B cell (primary cell): Measurements from ENCODE around the gene WBP1. TPM values are rescaled to one million over a fixed set of nuclear protein-coding genes. Genes with fewer than 3 reads are reported as not detected.

Experiments used
- ATAC-seq: fragments of 200-7000 bp; cut with Tn5 transposase; one replicate; pipeline ENCODE4 v1.10.0; 2021; ENCODE audit warnings: low read depth, mild to moderate bottlenecking, moderate number of reproducible peaks, moderate library complexity
- CTCF ChIA-PET: fragments of 350-600 bp; sonication (Branson Sonifier 250); formaldehyde crosslinking; loops from one replicate; lab custom pipeline; 2021; ENCODE audit warnings: antibody characterized with exemption, inconsistent platforms; lab: Charles Lee
- POLR2A ChIA-PET: fragments of 350-600 bp; sonication (Branson Sonifier 250); formaldehyde crosslinking; loops from one replicate; lab custom pipeline; 2021; ENCODE audit warnings: antibody characterized with exemption; lab: Charles Lee
- DNase-seq: peaks from one replicate; pipeline ENCODE4 v3.0.0; 2013
- H2AFZ ChIP-seq: 2 replicates; pipeline ENCODE4 v1.6.1; 2012; ENCODE audit warnings: mild to moderate bottlenecking, low read depth, low read length; ENCODE audit not compliant: insufficient read depth, poor library complexity, severe bottlenecking
- H3K27ac ChIP-seq, 2 donors: 1 replicate in 1 of 2; 2 replicates in 1 of 2; pipeline ENCODE4 v1.5.1; 2012 to 2013; ENCODE audit warnings: low read length in 2 of 2, mild to moderate bottlenecking in 2 of 2, moderate library complexity in 1 of 2
- H3K27me3 ChIP-seq, 4 experiments: fragments of 200-600 bp in 1 of 4; sonication (generic) in 1 of 4; replicated peaks in 1 of 4; 1 replicate in 2 of 4; 2 replicates in 2 of 4; pipeline versions ENCODE4 v1.6.1 to v1.7.0; 2013 to 2016; ENCODE audit warnings: low read length in 3 of 4, mild to moderate bottlenecking in 2 of 4, mixed read lengths in 1 of 4, moderate library complexity in 1 of 4; ENCODE audit not compliant: insufficient read depth in 4 of 4, control insufficient read depth in 3 of 4; ENCODE audit errors: control extremely low read depth in 1 of 4
- H3K36me3 ChIP-seq, 2 experiments: replicated peaks in 1 of 2; 1 replicate in 1 of 2; 2 replicates in 1 of 2; pipeline versions ENCODE4 v1.6.1 to v1.7.1; 2013; ENCODE audit warnings: low read length in 1 of 2; ENCODE audit not compliant: insufficient read depth in 2 of 2, control insufficient read depth in 1 of 2; ENCODE audit errors: control extremely low read depth in 1 of 2, extremely low read depth in 1 of 2
- H3K4me1 ChIP-seq, 2 donors: fragments of 200-600 bp in 1 of 2; sonication (generic) in 1 of 2; 1 replicate in 1 of 2; 2 replicates in 1 of 2; pipeline versions ENCODE4 v1.5.1 to v1.6.1; 2013 to 2017; ENCODE audit warnings: low read length in 2 of 2; ENCODE audit not compliant: control insufficient read depth in 2 of 2, insufficient read depth in 2 of 2
- H3K4me2 ChIP-seq: replicated peaks from 2 replicates; pipeline ENCODE3; 2012; ENCODE audit warnings: mild to moderate bottlenecking, low read depth, low read length; ENCODE audit not compliant: poor library complexity, severe bottlenecking
- H3K4me3 ChIP-seq, 5 experiments: fragments of 200-600 bp in 1 of 5; sonication (generic) in 1 of 5; 1 replicate in 3 of 5; 2 replicates in 2 of 5; pipeline versions ENCODE4 v1.5.1 to v1.7.0; 2011 to 2016; ENCODE audit warnings: low read length in 4 of 5, mild to moderate bottlenecking in 4 of 5, low read depth in 2 of 5, control low read depth in 1 of 5, moderate library complexity in 1 of 5; ENCODE audit not compliant: insufficient read depth in 1 of 5; ENCODE audit errors: control extremely low read depth in 1 of 5, extremely low read depth in 1 of 5
- H3K79me2 ChIP-seq: fragments of 200-600 bp; sonication (generic); one replicate; pipeline ENCODE4 v1.6.0; 2016; ENCODE audit warnings: low read length; ENCODE audit not compliant: control insufficient read depth, insufficient read depth
- H3K9ac ChIP-seq: fragments of 200-600 bp; sonication (generic); 2 replicates; pipeline ENCODE4 v1.6.1; 2017; ENCODE audit warnings: mild to moderate bottlenecking, low read length, moderate library complexity
- H3K9me3 ChIP-seq, 3 donors: one replicate each; pipeline versions ENCODE4 v1.6.1 to v1.7.1; 2013; ENCODE audit warnings: low read length in 2 of 3; ENCODE audit not compliant: control insufficient read depth in 2 of 3, insufficient read depth in 1 of 3; ENCODE audit errors: control extremely low read depth in 1 of 3
- H4K20me1 ChIP-seq: 2 replicates; pipeline ENCODE4 v1.6.0; 2012; ENCODE audit warnings: mild to moderate bottlenecking, low read length; ENCODE audit not compliant: insufficient read depth, control insufficient read depth, poor library complexity, severe bottlenecking
- H3K27ac Mint-ChIP-seq: one replicate; pipeline ENCODE4 v1.8.0; 2021; ENCODE audit warnings: mixed read lengths
- H3K27me3 Mint-ChIP-seq: one replicate; pipeline ENCODE4 v1.8.0; 2021; ENCODE audit warnings: mixed read lengths
- H3K4me1 Mint-ChIP-seq: one replicate; pipeline ENCODE4 v1.8.0; 2021; ENCODE audit warnings: mixed read lengths
- H3K4me3 Mint-ChIP-seq: one replicate; pipeline ENCODE4 v1.8.0; 2021; ENCODE audit warnings: mixed read lengths
- H3K9me3 Mint-ChIP-seq: one replicate; pipeline ENCODE4 v1.8.0; 2022; ENCODE audit warnings: mixed read lengths; ENCODE audit not compliant: insufficient read depth
- CTCF ChIP-seq: fragments of 200-600 bp; IDR thresholded peaks from one replicate; pipeline ENCODE4 v1.8.0; 2022; ENCODE audit warnings: antibody characterized with exemption, mild to moderate bottlenecking
- EZH2 ChIP-seq: IDR thresholded peaks from 2 replicates; pipeline ENCODE4 v1.6.1; 2012; ENCODE audit warnings: borderline replicate concordance, low read depth, mild to moderate bottlenecking, moderate library complexity, low read length; ENCODE audit not compliant: insufficient read depth, poor library complexity, severe bottlenecking
- WGBS: methylation state at CpG from one replicate; pipeline ENCODE4 v1.1.5; 2013; ENCODE audit warnings: missing lambda C conversion rate; ENCODE audit not compliant: insufficient coverage; 5-methylcytosine and 5-hydroxymethylcytosine counted together
- intact Hi-C: fragments of 100-400 bp; cut with micrococcal nuclease; formaldehyde crosslinking; loops from one replicate; pipeline ENCODE4 v1.10.0; 2022
- polyA plus RNA-seq: library from polyadenylated mRNA; depleted of rRNA; stranded (reverse); fragments of >200 nt; gene quantifications from 2 replicates; pipeline ENCODE4 v1.2.3, GENCODE V29; 2012
- total RNA-seq, 2 donors: library from RNA; stranded (reverse); fragments of 120-200 nt in 1 of 2; gene quantifications; 1 replicate in 1 of 2; 2 replicates in 1 of 2; pipeline versions ENCODE4 v1.2.3 to v1.2.4, GENCODE V29; 2013 to 2022

The WBP1 gene
- total and polyA plus RNA-seq, 2 donors (not counting 1 experiment from before 2014, with no cell fraction given), result 98.4 to 207 TPM

- Histone ChIP-seq H3K9me3 (peaks cover 0 to 31% (median 0%) of the 10 kb centered on the region in 3 donors), H3K79me2 (peaks cover 8% of the 10 kb centered on the region), H3K4me3 (peak overlapping the region in 4 of 5 experiments; percentile 46 to 67 (median 54)), H3K4me1 (peaks cover 60 to 62% of the 10 kb centered on the region in 2 donors), H3K9ac (peak overlapping the region; percentile 67), H3K36me3 (peaks cover 0 to 10% of the 10 kb centered on the region in 2 experiments), H2AFZ (peak overlapping the region; percentile 73), H4K20me1 (no peaks in the 10 kb centered on the region), H3K27ac (no peak overlapping the region), H3K4me2 (peak overlapping the region; percentile 94), H3K27me3 (peaks cover 0 to 87% (median 37%) of the 10 kb centered on the region in 4 experiments)
- DNase-seq (no peak), ATAC-seq (no peak)
- peak overlapping the region; percentile 59 for H3K27ac Mint-ChIP-seq
- WGBS, result 16% methylated on average over 20 of the region's 32 CpGs
- peaks cover 74% of the 10 kb centered on the region for H3K4me1 Mint-ChIP-seq
- H3K4me3 Mint-ChIP-seq, result peak overlapping the region; percentile 86
- peaks cover 65% of the 10 kb centered on the region for H3K27me3 Mint-ChIP-seq
- ChIA-PET POLR2A (interaction anchor here (1.6 kb wide), 1 partner anchor 45 kb away, joined by 3 read pairs; no protein-coding TSS in a partner anchor), CTCF (interaction anchor here (1.0 to 3.0 kb wide), 4 partner anchors 12 to 84 kb away, joined by 3 to 16 read pairs (median 9); partner anchors contain the start of genes CCDC142 and TTC31)
- intact Hi-C loops, result no loop called here
- no peaks in the 10 kb centered on the region for H3K9me3 Mint-ChIP-seq
- TF ChIP-seq CTCF (no peak), EZH2 (no peak)
Measured at GRCh38 chr2:74502147-74502719, 44.0 kb downstream of the WBP1 start.
